PC-3 (cell line): ENCODE measurements around the gene MARCHF6.

ENCODE experiments used
- CTCF ChIP-seq: fragments of 300-600 bp; sonication (generic); conservative IDR thresholded peaks from 2 replicates; pipeline ENCODE4 v1.5.1; 2017; ENCODE audit warnings: antibody characterized with exemption, low read depth, mild to moderate bottlenecking, low read length
- EZH2 ChIP-seq: fragments of 300-600 bp; sonication (generic); IDR thresholded peaks from one replicate; pipeline ENCODE4 v1.6.1; 2017; ENCODE audit warnings: antibody characterized with exemption, mild to moderate bottlenecking, low read length; ENCODE audit not compliant: unreplicated experiment
- EZH2phosphoT487 ChIP-seq: fragments of 300-600 bp; sonication (generic); IDR thresholded peaks from 2 replicates; pipeline ENCODE4 v1.6.1; 2018; ENCODE audit warnings: mild to moderate bottlenecking, antibody characterized with exemption, low read length, borderline replicate concordance

GRCh38 chr5:10331341-10331796 lies 22.1 kb upstream of the MARCHF6 start:
- TF ChIP-seq CTCF (no peak), EZH2 (no peak), EZH2phosphoT487 (no peak)
